MM.1S (cell line): ENCODE measurements around the gene KLHDC1.

Experiments used
- EZH2phosphoT487 ChIP-seq: fragments of 300-600 bp; sonication (generic); IDR thresholded peaks from 2 replicates; pipeline ENCODE4 v1.6.1; 2018; ENCODE audit warnings: antibody characterized with exemption, low read length
- TF ChIP-seq, protein P1 (sequence below): fragments of 300-600 bp; sonication (generic); IDR thresholded peaks from 2 replicates; pipeline ENCODE4 v1.5.1; 2016; ENCODE audit warnings: antibody characterized with exemption, low read length, mixed read lengths

DNA sequence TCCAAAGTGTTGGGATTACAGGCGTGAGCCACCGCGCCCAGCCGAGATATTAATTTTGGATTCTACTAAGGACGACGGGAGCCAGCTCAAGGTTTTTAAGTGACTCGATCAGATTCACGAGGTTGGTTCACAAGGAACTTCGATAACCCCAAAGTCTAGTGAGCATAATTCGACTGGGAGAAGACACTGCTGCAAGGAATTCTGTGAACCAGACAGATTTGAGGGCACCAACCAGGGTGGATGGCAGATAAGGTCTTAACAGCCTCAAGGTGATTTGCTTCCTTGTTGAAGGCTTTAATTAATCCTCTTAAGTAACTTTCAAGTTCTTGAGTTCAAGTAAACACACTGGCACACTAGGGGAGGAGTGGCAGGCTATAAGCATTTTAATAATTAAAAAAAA, 73.9 kb downstream of the KLHDC1 start:
- TF ChIP-seq, protein P1, sequence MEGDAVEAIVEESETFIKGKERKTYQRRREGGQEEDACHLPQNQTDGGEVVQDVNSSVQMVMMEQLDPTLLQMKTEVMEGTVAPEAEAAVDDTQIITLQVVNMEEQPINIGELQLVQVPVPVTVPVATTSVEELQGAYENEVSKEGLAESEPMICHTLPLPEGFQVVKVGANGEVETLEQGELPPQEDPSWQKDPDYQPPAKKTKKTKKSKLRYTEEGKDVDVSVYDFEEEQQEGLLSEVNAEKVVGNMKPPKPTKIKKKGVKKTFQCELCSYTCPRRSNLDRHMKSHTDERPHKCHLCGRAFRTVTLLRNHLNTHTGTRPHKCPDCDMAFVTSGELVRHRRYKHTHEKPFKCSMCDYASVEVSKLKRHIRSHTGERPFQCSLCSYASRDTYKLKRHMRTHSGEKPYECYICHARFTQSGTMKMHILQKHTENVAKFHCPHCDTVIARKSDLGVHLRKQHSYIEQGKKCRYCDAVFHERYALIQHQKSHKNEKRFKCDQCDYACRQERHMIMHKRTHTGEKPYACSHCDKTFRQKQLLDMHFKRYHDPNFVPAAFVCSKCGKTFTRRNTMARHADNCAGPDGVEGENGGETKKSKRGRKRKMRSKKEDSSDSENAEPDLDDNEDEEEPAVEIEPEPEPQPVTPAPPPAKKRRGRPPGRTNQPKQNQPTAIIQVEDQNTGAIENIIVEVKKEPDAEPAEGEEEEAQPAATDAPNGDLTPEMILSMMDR: no peak
- TF ChIP-seq EZH2phosphoT487: no peak
